Measurements from ENCODE around the gene FRMD7. TPM values are rescaled to one million over a fixed set of nuclear protein-coding genes. Genes with fewer than 3 reads are reported as not detected.

FRMD7 gene
- total RNA-seq, 4 donors from 2014 or later = not detected

DNA sequence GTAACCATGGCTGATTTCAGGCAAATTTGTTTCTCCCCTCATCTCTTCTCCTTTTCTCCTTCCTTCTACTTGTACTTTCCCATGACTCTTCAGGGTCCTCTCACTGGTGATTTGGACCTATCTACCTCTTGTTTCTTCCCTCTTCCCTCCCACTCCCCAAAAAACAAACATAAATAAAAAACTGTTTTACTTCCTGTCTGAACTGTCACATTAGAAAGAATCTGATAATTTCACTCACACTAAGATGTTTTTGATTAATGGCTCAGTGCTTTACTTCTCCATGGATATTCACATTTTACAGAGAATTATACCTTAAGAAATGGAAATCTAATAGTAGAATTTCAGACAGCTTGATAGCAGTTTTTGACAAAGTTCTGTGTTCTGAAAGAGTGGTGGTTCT, 97.6 kb downstream of the FRMD7 start:
- intact Hi-C loops (cut with DNase I) = no loop called here
- no peaks in the 10 kb centered on the region for H3K27me3 ChIP-seq
- no peak overlapping the region for H3K4me3 ChIP-seq
- no peak overlapping the region for H3K27ac ChIP-seq (replicated peaks in 1 of 4)
- TF ChIP-seq POLR2AphosphoS5 (IDR thresholded peaks at IDR 0.05) = no peak
- TF ChIP-seq CTCF (IDR thresholded peaks at IDR 0.05) = no peak
- TF ChIP-seq EP300 (IDR thresholded peaks at IDR 0.05) = no peak
- TF ChIP-seq POLR2A (IDR thresholded peaks at IDR 0.05; ENCODE audit: low read depth) = no peak
- DNase-seq (ENCODE audit: extremely low spot score) = no peak
- H3K9me3 ChIP-seq = no peaks in the 10 kb centered on the region
- H3K36me3 ChIP-seq = no peaks in the 10 kb centered on the region
- H3K4me1 ChIP-seq = no peaks in the 10 kb centered on the region

Other genes starting within 250 kb of the FRMD7 start
- gene STK26, start 104.7 kb downstream of the FRMD7 start, total RNA-seq = 10 to 100 TPM; 11.6 to 15.9 (median 13.6) TPM
- gene RAP2C, start 91.4 kb upstream of the FRMD7 start, total RNA-seq = 10 to 100 TPM; 12.0 to 13.9 (median 13.3) TPM